HepG2 (cell line): Measurements from ENCODE around the gene NOL4L. TPM values are rescaled to one million over a fixed set of nuclear protein-coding genes. Genes with fewer than 3 reads are reported as not detected.
A peak's percentile ranks its signal among the peaks of the same experiment; 100 is the strongest.

Source experiments
- ETV5 ChIP-seq: IDR thresholded peaks from 2 replicates; pipeline ENCODE4 v1.6.1; 2018; ENCODE audit warnings: missing biosample characterization, missing genetic modification reagents, inconsistent platforms, borderline replicate concordance
- FOXA3 ChIP-seq: IDR thresholded peaks from 2 replicates; pipeline ENCODE4 v1.6.1; 2016; ENCODE audit warnings: missing genetic modification reagents, missing compliant biosample characterization
- MTA1 ChIP-seq: sonication (generic); formaldehyde crosslinking; IDR thresholded peaks from 2 replicates; pipeline ENCODE4 v1.4.0; 2020; ENCODE audit warnings: missing genetic modification reagents, mild to moderate bottlenecking, borderline replicate concordance
- PHF8 ChIP-seq: sonication (generic); formaldehyde crosslinking; IDR thresholded peaks from 2 replicates; pipeline ENCODE4 v1.5.0; 2020; ENCODE audit warnings: missing genetic modification reagents
- POGZ ChIP-seq: sonication (generic); formaldehyde crosslinking; IDR thresholded peaks from 2 replicates; pipeline ENCODE4 v1.4.0; 2020; ENCODE audit warnings: mild to moderate bottlenecking, missing genetic modification reagents
- SUZ12 ChIP-seq: fragments of 150-350 bp; IDR thresholded peaks from 2 replicates; pipeline ENCODE4 v1.6.1; 2014; ENCODE audit warnings: low read depth, low read length
- TEAD3 ChIP-seq: optimal IDR thresholded peaks from 2 replicates; pipeline ENCODE3; 2016; ENCODE audit warnings: borderline replicate concordance
- ZFP62 ChIP-seq: sonication (generic); formaldehyde crosslinking; IDR thresholded peaks from 2 replicates; pipeline ENCODE4 v1.4.0; 2020; ENCODE audit warnings: missing genetic modification reagents
- ZNF430 ChIP-seq: sonication (generic); formaldehyde crosslinking; IDR thresholded peaks from 2 replicates; pipeline ENCODE4 v1.9.0; 2021; ENCODE audit warnings: mild to moderate bottlenecking, missing genetic modification reagents
- ZNF598 ChIP-seq: sonication (generic); formaldehyde crosslinking; IDR thresholded peaks from 2 replicates; pipeline ENCODE4 v1.5.1; 2020; ENCODE audit warnings: mild to moderate bottlenecking, missing genetic modification reagents, borderline replicate concordance
- ZNF614 ChIP-seq: IDR thresholded peaks from 2 replicates; pipeline ENCODE4 v1.6.1; 2018; ENCODE audit warnings: missing biosample characterization, missing genetic modification reagents, inconsistent platforms, borderline replicate concordance
- ZNF670 ChIP-seq: sonication (generic); formaldehyde crosslinking; IDR thresholded peaks from 2 replicates; pipeline ENCODE4 v1.8.0; 2022; ENCODE audit warnings: mild to moderate bottlenecking, missing genetic modification reagents, borderline replicate concordance
- ZNF724P ChIP-seq: sonication (generic); formaldehyde crosslinking; IDR thresholded peaks from 2 replicates; pipeline ENCODE4 v1.8.0; 2022; ENCODE audit warnings: missing genetic modification reagents, borderline replicate concordance
- ZNF768 ChIP-seq: sonication (generic); formaldehyde crosslinking; IDR thresholded peaks from 2 replicates; pipeline ENCODE4 v1.4.0; 2020; ENCODE audit warnings: missing genetic modification reagents
- ZNF775 ChIP-seq: sonication (generic); formaldehyde crosslinking; IDR thresholded peaks from 2 replicates; pipeline ENCODE4 v1.4.0; 2020; ENCODE audit warnings: missing genetic modification reagents, mild to moderate bottlenecking, moderate library complexity, borderline replicate concordance
- ZNF883 ChIP-seq: sonication (generic); formaldehyde crosslinking; IDR thresholded peaks from 2 replicates; pipeline ENCODE4 v1.5.1; 2020; ENCODE audit warnings: mild to moderate bottlenecking, missing genetic modification reagents; ENCODE audit errors: not compliant biosample characterization
- polyA plus RNA-seq, 8 experiments: library from polyadenylated mRNA; depleted of rRNA in 3 of 8; stranded (reverse) in 7 of 8; unstranded in 1 of 8; fragments of >200 nt; fragmentation: Illumina TruSeq in 4 of 8; extraction: Trizol in 4 of 8; gene quantifications; 2 replicates each; pipeline versions ENCODE4 v1.2.1 to v1.2.3, GENCODE V29; 2011 to 2016; ENCODE audit warnings: low read depth in 4 of 8, missing spikeins in 1 of 8, mixed read lengths in 1 of 8; ENCODE audit not compliant: insufficient read depth in 1 of 8
- total RNA-seq, 5 experiments: library from RNA; depleted of rRNA; stranded (reverse); fragments of >200 nt; fragmentation: Illumina TruSeq; extraction: Trizol; gene quantifications; 2 replicates each; pipeline ENCODE4 v1.2.3, GENCODE V29; 2016; ENCODE audit warnings: low read depth in 1 of 5
- TF ChIP-seq, protein P1 (sequence below): IDR thresholded peaks from 2 replicates; pipeline ENCODE4 v1.6.1; 2016; ENCODE audit warnings: missing compliant biosample characterization, missing genetic modification reagents, borderline replicate concordance
- TF ChIP-seq, protein P2 (sequence below): sonication (generic); formaldehyde crosslinking; IDR thresholded peaks from 2 replicates; pipeline ENCODE4 v1.4.0; 2020; ENCODE audit warnings: mild to moderate bottlenecking, missing genetic modification reagents
- TF ChIP-seq, protein P3 (sequence below): IDR thresholded peaks from 2 replicates; pipeline ENCODE4 v1.6.1; 2016; ENCODE audit warnings: missing biosample characterization, missing genetic modification reagents, low read depth

NOL4L gene
- total and polyA plus RNA-seq, 2 of the 13 experiments (the other 11 are each of a cell fraction or from before 2014, with no cell fraction given), result 16.6 to 35.4 TPM

DNA sequence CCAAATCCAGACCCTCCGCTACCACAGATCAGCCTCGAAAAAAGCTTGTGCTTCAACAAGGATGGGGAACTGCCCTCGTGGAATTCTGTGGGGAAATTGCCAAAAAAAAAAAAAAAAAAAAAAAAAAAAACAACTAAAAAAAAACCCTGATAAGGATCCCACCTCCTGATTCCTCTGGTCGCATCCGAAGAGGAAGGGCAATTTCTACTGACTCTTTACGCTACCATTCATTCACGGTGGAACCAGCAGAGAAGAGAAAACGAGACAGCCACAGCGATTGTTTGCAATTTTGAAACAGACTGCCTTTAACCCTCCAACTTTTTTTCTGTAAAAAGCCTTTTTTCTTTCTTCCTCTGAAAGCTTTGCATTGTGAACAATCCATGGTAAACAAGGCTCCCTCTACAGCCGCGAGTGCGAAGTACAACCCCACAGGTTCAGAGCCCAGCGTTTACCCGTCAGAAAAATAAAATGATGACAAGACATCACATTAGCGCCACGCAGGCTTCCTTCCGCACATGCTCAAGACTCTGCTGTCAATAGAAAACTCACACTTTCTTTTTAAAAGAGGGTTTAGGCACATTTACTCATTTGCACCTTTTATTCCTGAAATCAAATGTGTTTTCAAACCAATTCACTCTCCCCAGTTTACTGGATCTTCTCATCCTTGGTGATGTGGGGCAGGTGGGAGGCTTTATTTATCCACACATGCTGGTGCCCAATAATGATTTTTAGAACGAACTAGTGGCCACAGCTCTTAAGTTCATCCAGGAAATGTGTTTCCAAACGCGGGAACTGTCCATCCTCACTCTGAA, 100.0 kb downstream of the NOL4L start (continued):
- TF ChIP-seq ZNF775 (CRISPR knock-in tag) (no peak), ETV5 (CRISPR knock-in tag) (peak; percentile 56; the same call in 1 of the 2 replicates), ZNF768 (no peak), TEAD3 (CRISPR knock-in tag) (peak; percentile 62), ZFP62 (CRISPR knock-in tag) (no peak), POGZ (CRISPR knock-in tag) (no peak; the same call in 1 of the 2 replicates), PHF8 (peak; percentile 22; the same call in 1 of the 2 replicates), ZNF598 (CRISPR knock-in tag) (no peak), ZNF670 (CRISPR knock-in tag) (no peak; the same call in 1 of the 2 replicates), FOXA3 (CRISPR knock-in tag) (peak; percentile 86), ZNF883 (CRISPR knock-in tag) (no peak), MTA1 (no peak), ZNF430 (CRISPR knock-in tag) (peak; percentile 14; the same call in 1 of the 2 replicates), SUZ12 (no peak), ZNF724P (CRISPR knock-in tag) (no peak), ZNF614 (CRISPR knock-in tag) (peak; percentile 71; the same call in 1 of the 2 replicates)
- TF ChIP-seq, protein P1, sequence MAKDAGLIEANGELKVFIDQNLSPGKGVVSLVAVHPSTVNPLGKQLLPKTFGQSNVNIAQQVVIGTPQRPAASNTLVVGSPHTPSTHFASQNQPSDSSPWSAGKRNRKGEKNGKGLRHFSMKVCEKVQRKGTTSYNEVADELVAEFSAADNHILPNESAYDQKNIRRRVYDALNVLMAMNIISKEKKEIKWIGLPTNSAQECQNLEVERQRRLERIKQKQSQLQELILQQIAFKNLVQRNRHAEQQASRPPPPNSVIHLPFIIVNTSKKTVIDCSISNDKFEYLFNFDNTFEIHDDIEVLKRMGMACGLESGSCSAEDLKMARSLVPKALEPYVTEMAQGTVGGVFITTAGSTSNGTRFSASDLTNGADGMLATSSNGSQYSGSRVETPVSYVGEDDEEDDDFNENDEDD (CRISPR knock-in tag), result 0 out of 2 replicates have a peak, but pooled peaks have one; percentile 14
- TF ChIP-seq, protein P2, sequence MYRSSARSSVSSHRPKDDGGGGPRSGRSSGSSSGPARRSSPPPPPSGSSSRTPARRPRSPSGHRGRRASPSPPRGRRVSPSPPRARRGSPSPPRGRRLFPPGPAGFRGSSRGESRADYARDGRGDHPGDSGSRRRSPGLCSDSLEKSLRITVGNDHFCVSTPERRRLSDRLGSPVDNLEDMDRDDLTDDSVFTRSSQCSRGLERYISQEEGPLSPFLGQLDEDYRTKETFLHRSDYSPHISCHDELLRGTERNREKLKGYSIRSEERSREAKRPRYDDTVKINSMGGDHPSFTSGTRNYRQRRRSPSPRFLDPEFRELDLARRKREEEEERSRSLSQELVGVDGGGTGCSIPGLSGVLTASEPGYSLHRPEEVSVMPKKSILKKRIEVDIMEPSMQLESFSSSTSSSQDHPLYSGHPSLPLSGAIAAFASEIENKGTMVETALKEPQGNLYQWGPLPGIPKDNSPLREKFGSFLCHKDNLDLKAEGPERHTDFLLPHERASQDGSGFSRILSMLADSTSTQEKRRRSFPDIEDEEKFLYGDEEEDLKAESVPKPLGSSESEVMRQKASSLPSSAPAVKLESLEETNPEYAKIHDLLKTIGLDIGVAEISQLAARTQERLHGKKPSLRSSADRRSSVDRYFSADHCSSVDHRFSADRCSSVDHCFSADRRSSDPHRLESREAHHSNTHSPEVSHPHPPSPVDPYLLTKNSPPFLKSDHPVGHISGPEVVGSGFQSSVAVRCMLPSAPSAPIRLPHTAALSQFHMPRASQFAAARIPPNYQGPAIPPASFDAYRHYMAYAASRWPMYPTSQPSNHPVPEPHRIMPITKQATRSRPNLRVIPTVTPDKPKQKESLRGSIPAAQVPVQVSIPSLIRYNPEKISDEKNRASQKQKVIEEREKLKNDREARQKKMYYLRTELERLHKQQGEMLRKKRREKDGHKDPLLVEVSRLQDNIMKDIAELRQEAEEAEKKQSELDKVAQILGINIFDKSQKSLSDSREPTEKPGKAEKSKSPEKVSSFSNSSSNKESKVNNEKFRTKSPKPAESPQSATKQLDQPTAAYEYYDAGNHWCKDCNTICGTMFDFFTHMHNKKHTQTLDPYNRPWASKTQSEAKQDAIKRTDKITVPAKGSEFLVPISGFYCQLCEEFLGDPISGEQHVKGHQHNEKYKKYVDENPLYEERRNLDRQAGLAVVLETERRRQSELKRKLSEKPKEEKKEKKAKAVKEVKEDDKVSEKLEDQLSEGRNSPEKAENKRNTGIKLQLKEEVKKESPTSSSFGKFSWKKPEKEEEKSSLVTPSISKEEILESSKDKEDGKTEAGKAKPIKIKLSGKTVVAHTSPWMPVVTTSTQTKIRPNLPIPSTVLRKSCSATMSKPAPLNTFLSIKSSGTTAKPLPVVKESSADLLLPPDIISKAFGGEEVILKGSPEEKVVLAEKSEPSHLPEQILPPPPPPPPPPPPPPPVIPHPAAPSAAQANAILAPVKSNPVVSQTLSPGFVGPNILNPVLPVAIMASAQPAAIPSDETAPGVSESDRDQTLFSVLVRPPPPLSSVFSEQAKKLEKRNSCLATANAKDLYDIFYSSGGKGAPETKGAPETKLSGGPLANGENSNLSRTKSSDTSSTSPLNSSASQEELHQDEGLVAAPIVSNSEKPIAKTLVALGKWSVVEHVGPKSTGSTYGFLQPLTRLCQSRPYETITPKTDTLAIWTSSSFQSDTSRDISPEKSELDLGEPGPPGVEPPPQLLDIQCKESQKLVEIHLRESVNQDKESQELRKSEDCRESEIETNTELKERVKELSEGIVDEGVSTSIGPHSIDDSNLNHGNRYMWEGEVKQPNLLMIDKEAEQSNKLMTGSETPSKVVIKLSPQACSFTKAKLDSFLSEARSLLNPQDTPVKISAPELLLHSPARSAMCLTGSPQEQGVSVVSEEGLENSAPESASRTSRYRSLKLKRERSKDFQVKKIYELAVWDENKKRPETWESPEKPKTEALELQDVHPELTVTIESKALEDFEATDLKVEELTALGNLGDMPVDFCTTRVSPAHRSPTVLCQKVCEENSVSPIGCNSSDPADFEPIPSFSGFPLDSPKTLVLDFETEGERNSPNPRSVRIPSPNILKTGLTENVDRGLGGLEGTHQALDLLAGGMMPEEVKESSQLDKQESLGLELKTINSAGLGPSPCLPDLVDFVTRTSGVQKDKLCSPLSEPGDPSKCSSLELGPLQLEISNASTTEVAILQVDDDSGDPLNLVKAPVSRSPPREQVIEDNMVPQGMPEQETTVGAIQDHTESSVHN (CRISPR knock-in tag), result no peak
- TF ChIP-seq, protein P3, sequence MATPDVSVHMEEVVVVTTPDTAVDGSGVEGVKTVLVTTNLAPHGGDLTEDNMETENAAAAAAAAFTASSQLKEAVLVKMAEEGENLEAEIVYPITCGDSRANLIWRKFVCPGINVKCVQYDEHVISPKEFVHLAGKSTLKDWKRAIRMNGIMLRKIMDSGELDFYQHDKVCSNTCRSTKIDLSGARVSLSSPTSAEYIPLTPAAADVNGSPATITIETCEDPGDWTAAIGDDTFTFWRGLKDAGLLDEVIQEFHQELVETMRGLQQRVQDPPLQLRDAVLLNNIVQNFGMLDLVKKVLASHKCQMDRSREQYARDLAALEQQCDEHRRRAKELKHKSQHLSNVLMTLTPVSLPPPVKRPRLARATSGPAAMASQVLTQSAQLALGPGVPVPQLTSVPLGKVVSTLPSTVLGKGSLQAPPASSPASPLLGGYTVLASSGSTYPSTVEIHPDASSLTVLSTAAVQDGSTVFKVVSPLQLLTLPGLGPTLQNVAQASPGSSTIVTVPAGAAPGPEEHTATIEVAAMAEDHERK (CRISPR knock-in tag), result no peak
